ENCODE measurements around the gene DISC1. TPM values are rescaled to one million over a fixed set of nuclear protein-coding genes. Genes with fewer than 3 reads are reported as not detected.

The DISC1 gene
- total RNA-seq, 1 donor from 2014 or later: 13.6 TPM

DNA sequence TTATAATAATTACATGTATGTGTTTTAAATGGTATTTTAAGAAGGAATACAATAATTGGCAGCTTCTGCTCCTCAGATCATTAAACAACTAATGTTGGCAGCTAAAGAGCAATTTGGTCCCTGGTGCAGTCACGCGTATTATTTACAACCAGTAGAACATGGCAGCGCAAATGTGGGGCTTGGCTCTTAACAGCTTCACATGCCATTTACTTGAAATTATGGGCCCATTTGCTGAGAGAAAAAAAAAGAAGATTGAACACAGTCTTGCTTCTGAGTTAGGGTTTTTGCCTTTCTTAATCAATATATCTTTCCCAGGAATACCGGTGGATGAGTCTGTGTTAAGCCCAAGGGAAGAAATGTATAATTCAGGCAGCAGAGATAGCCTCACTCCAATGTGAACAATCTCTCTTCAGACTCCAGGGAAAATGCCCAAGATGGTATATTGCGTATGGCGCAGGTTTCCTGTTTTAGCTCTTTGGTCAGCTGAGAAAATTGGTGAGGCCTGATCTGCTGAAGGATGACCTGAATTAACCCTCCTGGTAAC lies 174.5 kb downstream of the DISC1 start:
- Histone ChIP-seq H3K9me3 (no peaks in the 10 kb centered on the region), H3K4me3 (no peak overlapping the region), H3K4me1 (no peaks in the 10 kb centered on the region), H3K27ac (no peak overlapping the region), H3K27me3 (ENCODE audit: low read depth) (no peaks in the 10 kb centered on the region), H3K36me3 (no peaks in the 10 kb centered on the region)
- TF ChIP-seq, protein P1, sequence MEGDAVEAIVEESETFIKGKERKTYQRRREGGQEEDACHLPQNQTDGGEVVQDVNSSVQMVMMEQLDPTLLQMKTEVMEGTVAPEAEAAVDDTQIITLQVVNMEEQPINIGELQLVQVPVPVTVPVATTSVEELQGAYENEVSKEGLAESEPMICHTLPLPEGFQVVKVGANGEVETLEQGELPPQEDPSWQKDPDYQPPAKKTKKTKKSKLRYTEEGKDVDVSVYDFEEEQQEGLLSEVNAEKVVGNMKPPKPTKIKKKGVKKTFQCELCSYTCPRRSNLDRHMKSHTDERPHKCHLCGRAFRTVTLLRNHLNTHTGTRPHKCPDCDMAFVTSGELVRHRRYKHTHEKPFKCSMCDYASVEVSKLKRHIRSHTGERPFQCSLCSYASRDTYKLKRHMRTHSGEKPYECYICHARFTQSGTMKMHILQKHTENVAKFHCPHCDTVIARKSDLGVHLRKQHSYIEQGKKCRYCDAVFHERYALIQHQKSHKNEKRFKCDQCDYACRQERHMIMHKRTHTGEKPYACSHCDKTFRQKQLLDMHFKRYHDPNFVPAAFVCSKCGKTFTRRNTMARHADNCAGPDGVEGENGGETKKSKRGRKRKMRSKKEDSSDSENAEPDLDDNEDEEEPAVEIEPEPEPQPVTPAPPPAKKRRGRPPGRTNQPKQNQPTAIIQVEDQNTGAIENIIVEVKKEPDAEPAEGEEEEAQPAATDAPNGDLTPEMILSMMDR (IDR thresholded peaks at IDR 0.05): no peak
- DNase-seq: no peak
- intact Hi-C loops (cut with DNase I): no loop called here
- ATAC-seq: no peak

DNA sequence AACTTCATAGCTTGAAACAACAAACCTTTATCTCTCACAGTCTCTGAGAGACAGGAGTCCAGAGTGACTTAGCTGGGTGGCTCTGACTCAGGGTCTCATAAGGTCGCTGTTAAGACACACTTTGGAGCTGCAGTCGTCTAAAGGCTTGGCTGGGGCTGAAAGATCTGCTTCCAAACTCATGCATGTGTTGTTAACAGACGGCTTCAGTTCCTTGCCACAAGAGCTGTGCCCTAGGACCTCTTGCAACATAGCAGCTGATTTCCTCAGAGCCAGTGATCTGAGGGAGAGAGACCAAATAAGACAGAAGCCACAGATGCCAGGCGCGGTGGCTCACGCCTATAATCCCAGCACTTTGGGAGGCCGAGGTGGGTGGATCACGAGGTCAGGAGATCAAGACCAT lies 176.8 kb downstream of the DISC1 start:
- intact Hi-C loops (cut with DNase I): no loop called here
- no peak overlapping the region for H3K4me3 ChIP-seq
- peak; percentile 72 to 73 for ATAC-seq
- no peaks in the 10 kb centered on the region for H3K36me3 ChIP-seq
- no peak overlapping the region for H3K27ac ChIP-seq
- peaks cover 1% of the 10 kb centered on the region for H3K4me1 ChIP-seq
- H3K27me3 ChIP-seq (ENCODE audit: low read depth): no peaks in the 10 kb centered on the region
- no peaks in the 10 kb centered on the region for H3K9me3 ChIP-seq
- peak; percentile 53 for DNase-seq
- TF ChIP-seq, protein P1 (IDR thresholded peaks at IDR 0.05): no peak

DNA sequence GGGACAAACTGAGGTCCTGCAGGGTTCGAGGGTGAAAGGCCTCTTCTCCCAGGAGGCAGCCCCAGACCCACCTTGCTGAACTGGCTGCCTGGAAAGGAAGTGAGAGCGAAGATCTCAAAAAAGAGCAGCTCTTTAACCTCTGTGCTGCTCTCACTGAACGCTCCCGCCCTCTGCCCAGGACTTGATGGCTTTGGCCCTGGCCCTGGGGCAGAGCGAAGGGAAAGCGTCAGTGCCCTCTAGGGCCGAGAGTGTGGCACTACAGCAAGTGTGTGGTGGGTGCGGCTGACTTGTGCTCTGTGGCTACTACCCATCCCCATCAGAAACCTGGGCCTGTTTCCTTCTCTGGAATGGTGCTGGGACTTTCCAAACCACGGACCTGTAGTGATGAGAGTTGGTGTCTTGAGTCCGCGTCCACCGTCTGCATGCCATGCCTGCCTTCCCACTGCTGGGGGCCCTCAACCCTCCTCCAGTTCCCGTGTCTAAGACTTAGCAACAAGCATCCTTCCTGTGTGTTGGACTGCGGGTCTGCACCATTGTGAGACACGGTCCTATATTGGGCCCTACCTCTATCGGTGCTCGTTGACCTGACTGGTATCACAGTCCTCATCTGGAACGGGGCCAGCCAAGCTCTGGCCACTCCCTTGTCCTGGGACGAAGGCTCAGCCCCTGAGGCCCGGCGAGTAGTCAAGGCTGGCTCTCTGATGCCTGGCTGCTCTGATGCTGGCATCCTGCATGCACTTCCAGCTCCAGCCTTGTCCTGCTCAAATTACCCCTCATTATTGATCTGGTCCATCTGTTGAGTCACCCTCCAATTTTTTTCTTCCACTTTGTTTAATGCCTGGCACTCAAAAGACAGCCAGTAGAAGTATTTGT lies 180.3 kb downstream of the DISC1 start:
- H3K36me3 ChIP-seq: no peaks in the 10 kb centered on the region
- peak in 1 of 2 donors; percentile 87 for ATAC-seq
- DNase-seq: peak; percentile 73
- TF ChIP-seq, protein P1 (IDR thresholded peaks at IDR 0.05): peak; percentile 59
- H3K4me3 ChIP-seq: no peak overlapping the region
- H3K27me3 ChIP-seq (ENCODE audit: low read depth): no peaks in the 10 kb centered on the region
- intact Hi-C loops (cut with DNase I): no loop called here
- H3K9me3 ChIP-seq: no peaks in the 10 kb centered on the region
- no peak overlapping the region for H3K27ac ChIP-seq
- H3K4me1 ChIP-seq: peaks cover 10% of the 10 kb centered on the region

- no peaks in the 10 kb centered on the region for H3K27me3 ChIP-seq (ENCODE audit: low read depth)
- intact Hi-C loops (cut with DNase I): no loop called here
- no peaks in the 10 kb centered on the region for H3K36me3 ChIP-seq
- no peak overlapping the region for H3K27ac ChIP-seq
- H3K4me3 ChIP-seq: no peak overlapping the region
- TF ChIP-seq, protein P1 (IDR thresholded peaks at IDR 0.05): no peak
- no peak for DNase-seq
- no peaks in the 10 kb centered on the region for H3K9me3 ChIP-seq
- ATAC-seq: no peak
- peaks cover 10% of the 10 kb centered on the region for H3K4me1 ChIP-seq
These were observed 181.0 kb downstream of the DISC1 start for GRCh38 chr1:231807541-231807940.

DNA sequence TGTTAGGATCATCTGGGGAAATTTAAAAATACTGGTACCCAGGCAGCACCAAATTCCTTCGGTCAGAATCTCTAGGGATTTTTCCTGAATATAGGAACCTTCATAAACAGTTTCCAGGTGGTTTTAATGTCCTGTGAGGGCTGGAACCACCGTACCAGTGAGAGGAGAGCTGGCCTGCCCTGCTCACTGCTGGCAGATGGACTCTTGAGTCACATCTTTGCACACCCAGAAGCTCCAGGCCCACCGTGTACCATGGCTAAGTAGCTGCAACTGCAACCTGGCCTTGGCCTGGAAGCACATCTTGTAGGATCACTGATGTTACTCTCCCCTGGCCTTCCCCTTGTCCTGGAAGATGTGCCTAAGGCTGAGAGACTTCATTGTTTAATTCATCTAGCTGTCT lies 181.5 kb downstream of the DISC1 start:
- TF ChIP-seq, protein P1 (IDR thresholded peaks at IDR 0.05): no peak
- Histone ChIP-seq H3K4me3 (no peak overlapping the region), H3K27ac (no peak overlapping the region), H3K27me3 (ENCODE audit: low read depth) (no peaks in the 10 kb centered on the region), H3K4me1 (peaks cover 10% of the 10 kb centered on the region), H3K36me3 (no peaks in the 10 kb centered on the region), H3K9me3 (no peaks in the 10 kb centered on the region)
- ATAC-seq: no peak
- DNase-seq: no peak
- intact Hi-C loops (cut with DNase I): no loop called here

Data from lower lobe of right lung (tissue), 2 donors.